ENCODE data around the gene USP30.
A peak's percentile ranks its signal among the peaks of the same experiment; 100 is the strongest.

The USP30 gene

GRCh38 chr12:109052414-109053323 lies at the start of gene USP30:
USP30 (plus strand) TSS chr12:109052576; CDS start chr12:109052679, 103 bp downstream.
- H3K27me3 ChIP-seq (ENCODE audit: control insufficient read depth in 2 of 2, insufficient read depth in 2 of 2, low read length in 2 of 2), result no peaks in the 10 kb centered on the region
- H3K4me1 ChIP-seq (ENCODE audit: control insufficient read depth in 2 of 2, insufficient read depth in 2 of 2, low read length in 2 of 2), result peaks cover 10 to 11% of the 10 kb centered on the region in 2 donors
- peak within 1 kb of the TSS; percentile 86 to 87 for H3K27ac ChIP-seq (ENCODE audit: low read depth in 2 of 2, low read length in 2 of 2)
- H3K9me3 ChIP-seq (ENCODE audit: control insufficient read depth in 2 of 2, low read length in 2 of 2), result no peaks in the 10 kb centered on the region
- H3K36me3 ChIP-seq (ENCODE audit: control insufficient read depth in 2 of 2, insufficient read depth in 2 of 2, low read length in 2 of 2), result peaks cover 0 to 3% of the 10 kb centered on the region in 2 donors
- H3K4me3 ChIP-seq (ENCODE audit: low read length in 2 of 2), result peak within 1 kb of the TSS; percentile 91 to 96
- peak within 1 kb of the TSS; percentile 92 to 94 for H3K9ac ChIP-seq (ENCODE audit: low read depth in 1 of 2, low read length in 2 of 2)

DNA sequence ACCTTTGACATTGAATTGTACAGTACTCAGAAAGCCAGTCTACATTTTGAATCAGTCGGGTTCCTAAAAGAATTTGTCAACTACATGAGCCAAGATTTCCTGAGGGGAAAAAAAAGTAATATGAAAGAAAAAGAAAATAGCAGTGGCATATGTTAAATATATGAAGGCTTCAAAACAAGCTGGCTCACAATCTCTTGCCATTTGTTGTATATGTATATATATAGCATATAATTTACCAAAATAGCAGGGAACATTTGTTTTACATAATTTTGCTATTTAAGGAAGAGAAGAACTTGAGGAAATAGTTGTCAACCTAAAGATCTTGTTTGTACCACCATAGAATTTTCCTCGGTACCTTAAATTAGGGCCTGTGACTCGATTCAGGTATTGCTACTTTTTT lies 48.4 kb upstream of the USP30 start:
- Histone ChIP-seq H3K9ac (ENCODE audit: low read depth in 1 of 2, low read length in 2 of 2) (no peak overlapping the region), H3K9me3 (ENCODE audit: control insufficient read depth in 2 of 2, low read length in 2 of 2) (no peaks in the 10 kb centered on the region), H3K27ac (ENCODE audit: low read depth in 2 of 2, low read length in 2 of 2) (no peak overlapping the region), H3K27me3 (ENCODE audit: control insufficient read depth in 2 of 2, insufficient read depth in 2 of 2, low read length in 2 of 2) (no peaks in the 10 kb centered on the region), H3K36me3 (ENCODE audit: control insufficient read depth in 2 of 2, insufficient read depth in 2 of 2, low read length in 2 of 2) (no peaks in the 10 kb centered on the region), H3K4me1 (ENCODE audit: control insufficient read depth in 2 of 2, insufficient read depth in 2 of 2, low read length in 2 of 2) (no peaks in the 10 kb centered on the region), H3K4me3 (ENCODE audit: low read length in 2 of 2) (no peak overlapping the region)

DNA sequence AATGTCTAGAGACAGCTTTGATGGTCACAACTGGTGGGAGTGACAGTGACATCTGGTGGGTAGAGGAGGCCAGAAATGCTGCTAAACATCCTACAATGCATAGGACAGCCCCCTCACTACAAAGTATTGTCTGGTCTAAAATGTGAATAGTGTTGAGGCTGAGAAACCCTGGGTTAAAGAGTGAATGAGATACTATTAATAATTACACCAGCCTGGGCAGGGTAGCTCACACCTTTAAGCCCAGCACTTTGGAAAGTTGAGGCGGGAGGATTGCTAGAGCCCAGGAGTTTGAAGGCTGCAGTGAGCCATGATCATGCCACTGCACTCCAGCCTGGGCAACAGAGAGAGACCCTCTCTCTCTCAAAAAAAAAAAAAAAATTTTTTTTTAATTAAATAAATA lies 42.6 kb upstream of the USP30 start:
- H3K4me1 ChIP-seq (ENCODE audit: control insufficient read depth in 2 of 2, insufficient read depth in 2 of 2, low read length in 2 of 2), result no peaks in the 10 kb centered on the region
- peaks cover 0 to 3% of the 10 kb centered on the region in 2 donors for H3K27me3 ChIP-seq (ENCODE audit: control insufficient read depth in 2 of 2, insufficient read depth in 2 of 2, low read length in 2 of 2)
- no peak overlapping the region for H3K9ac ChIP-seq (ENCODE audit: low read depth in 1 of 2, low read length in 2 of 2)
- no peaks in the 10 kb centered on the region for H3K9me3 ChIP-seq (ENCODE audit: control insufficient read depth in 2 of 2, low read length in 2 of 2)
- H3K4me3 ChIP-seq (ENCODE audit: low read length in 2 of 2), result no peak overlapping the region
- H3K27ac ChIP-seq (ENCODE audit: low read depth in 2 of 2, low read length in 2 of 2), result no peak overlapping the region
- H3K36me3 ChIP-seq (ENCODE audit: control insufficient read depth in 2 of 2, insufficient read depth in 2 of 2, low read length in 2 of 2), result no peaks in the 10 kb centered on the region

DNA sequence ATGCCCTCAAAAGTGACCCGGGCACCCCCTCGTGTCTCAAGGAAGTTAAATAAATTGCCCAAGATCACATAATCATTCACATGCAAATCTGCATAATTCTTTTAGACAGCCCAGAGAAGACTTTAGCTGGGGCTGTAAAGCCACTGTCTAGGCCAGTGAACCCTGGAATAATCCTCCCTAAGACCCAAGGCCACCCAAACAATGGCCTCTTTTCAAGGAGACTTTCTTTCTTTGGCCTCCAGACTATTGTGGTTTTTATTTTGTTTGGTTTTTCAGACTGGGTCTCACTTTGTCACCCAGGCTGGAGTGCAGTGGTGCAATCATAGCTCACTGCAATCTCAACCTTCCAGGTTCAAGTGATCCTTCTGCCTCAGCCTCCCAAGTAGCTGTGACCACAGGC lies 42.1 kb upstream of the USP30 start:
- no peaks in the 10 kb centered on the region for H3K9me3 ChIP-seq (ENCODE audit: control insufficient read depth in 2 of 2, low read length in 2 of 2)
- no peaks in the 10 kb centered on the region for H3K4me1 ChIP-seq (ENCODE audit: control insufficient read depth in 2 of 2, insufficient read depth in 2 of 2, low read length in 2 of 2)
- peaks cover 0 to 3% of the 10 kb centered on the region in 2 donors for H3K27me3 ChIP-seq (ENCODE audit: control insufficient read depth in 2 of 2, insufficient read depth in 2 of 2, low read length in 2 of 2)
- no peak overlapping the region for H3K27ac ChIP-seq (ENCODE audit: low read depth in 2 of 2, low read length in 2 of 2)
- no peaks in the 10 kb centered on the region for H3K36me3 ChIP-seq (ENCODE audit: control insufficient read depth in 2 of 2, insufficient read depth in 2 of 2, low read length in 2 of 2)
- no peak overlapping the region for H3K4me3 ChIP-seq (ENCODE audit: low read length in 2 of 2)
- no peak overlapping the region for H3K9ac ChIP-seq (ENCODE audit: low read depth in 1 of 2, low read length in 2 of 2)

GRCh38 chr12:109014984-109015765 lies 37.2 kb upstream of the USP30 start:
- Histone ChIP-seq H3K4me1 (ENCODE audit: control insufficient read depth in 2 of 2, insufficient read depth in 2 of 2, low read length in 2 of 2) (no peaks in the 10 kb centered on the region), H3K27ac (ENCODE audit: low read depth in 2 of 2, low read length in 2 of 2) (no peak overlapping the region), H3K9me3 (ENCODE audit: control insufficient read depth in 2 of 2, low read length in 2 of 2) (no peaks in the 10 kb centered on the region), H3K4me3 (ENCODE audit: low read length in 2 of 2) (no peak overlapping the region), H3K36me3 (ENCODE audit: control insufficient read depth in 2 of 2, insufficient read depth in 2 of 2, low read length in 2 of 2) (no peaks in the 10 kb centered on the region), H3K9ac (ENCODE audit: low read depth in 1 of 2, low read length in 2 of 2) (no peak overlapping the region), H3K27me3 (ENCODE audit: control insufficient read depth in 2 of 2, insufficient read depth in 2 of 2, low read length in 2 of 2) (peaks cover 0 to 6% of the 10 kb centered on the region in 2 donors)

GRCh38 chr12:109016016-109016415 lies 36.4 kb upstream of the USP30 start:
- Histone ChIP-seq H3K27ac (ENCODE audit: low read depth in 2 of 2, low read length in 2 of 2) (no peak overlapping the region), H3K9me3 (ENCODE audit: control insufficient read depth in 2 of 2, low read length in 2 of 2) (no peaks in the 10 kb centered on the region), H3K27me3 (ENCODE audit: control insufficient read depth in 2 of 2, insufficient read depth in 2 of 2, low read length in 2 of 2) (peaks cover 0 to 8% of the 10 kb centered on the region in 2 donors), H3K36me3 (ENCODE audit: control insufficient read depth in 2 of 2, insufficient read depth in 2 of 2, low read length in 2 of 2) (no peaks in the 10 kb centered on the region), H3K9ac (ENCODE audit: low read depth in 1 of 2, low read length in 2 of 2) (no peak overlapping the region), H3K4me3 (ENCODE audit: low read length in 2 of 2) (no peak overlapping the region), H3K4me1 (ENCODE audit: control insufficient read depth in 2 of 2, insufficient read depth in 2 of 2, low read length in 2 of 2) (no peaks in the 10 kb centered on the region)

GRCh38 chr12:109016978-109017377 lies 35.4 kb upstream of the USP30 start:
- H3K36me3 ChIP-seq (ENCODE audit: control insufficient read depth in 2 of 2, insufficient read depth in 2 of 2, low read length in 2 of 2), result no peaks in the 10 kb centered on the region
- no peak overlapping the region for H3K9ac ChIP-seq (ENCODE audit: low read depth in 1 of 2, low read length in 2 of 2)
- H3K4me3 ChIP-seq (ENCODE audit: low read length in 2 of 2), result no peak overlapping the region
- no peaks in the 10 kb centered on the region for H3K9me3 ChIP-seq (ENCODE audit: control insufficient read depth in 2 of 2, low read length in 2 of 2)
- H3K4me1 ChIP-seq (ENCODE audit: control insufficient read depth in 2 of 2, insufficient read depth in 2 of 2, low read length in 2 of 2), result no peaks in the 10 kb centered on the region
- H3K27me3 ChIP-seq (ENCODE audit: control insufficient read depth in 2 of 2, insufficient read depth in 2 of 2, low read length in 2 of 2), result peaks cover 0 to 9% of the 10 kb centered on the region in 2 donors
- H3K27ac ChIP-seq (ENCODE audit: low read depth in 2 of 2, low read length in 2 of 2), result no peak overlapping the region

DNA sequence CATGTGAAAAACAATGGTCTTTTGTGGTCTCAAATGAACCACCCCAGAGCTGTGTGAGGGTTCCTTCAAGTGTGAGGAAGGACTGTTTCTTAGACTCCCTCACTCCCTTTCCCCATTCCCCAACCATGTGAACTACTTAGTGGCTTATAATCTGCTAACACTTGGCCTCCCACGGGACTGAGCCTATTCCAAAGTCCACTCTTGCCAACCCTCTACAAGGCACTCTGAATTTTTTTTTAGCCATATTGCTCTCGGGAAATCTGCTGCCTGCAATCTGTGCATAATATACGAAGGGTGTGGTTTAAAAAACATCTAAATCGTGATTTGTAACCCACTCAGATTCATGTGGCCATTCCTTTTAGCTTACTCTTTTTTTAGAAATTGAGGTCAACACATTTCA lies 34.1 kb upstream of the USP30 start:
- no peak overlapping the region for H3K4me3 ChIP-seq (ENCODE audit: low read length in 2 of 2)
- no peaks in the 10 kb centered on the region for H3K4me1 ChIP-seq (ENCODE audit: control insufficient read depth in 2 of 2, insufficient read depth in 2 of 2, low read length in 2 of 2)
- H3K27me3 ChIP-seq (ENCODE audit: control insufficient read depth in 2 of 2, insufficient read depth in 2 of 2, low read length in 2 of 2), result peaks cover 0 to 9% of the 10 kb centered on the region in 2 donors

DNA sequence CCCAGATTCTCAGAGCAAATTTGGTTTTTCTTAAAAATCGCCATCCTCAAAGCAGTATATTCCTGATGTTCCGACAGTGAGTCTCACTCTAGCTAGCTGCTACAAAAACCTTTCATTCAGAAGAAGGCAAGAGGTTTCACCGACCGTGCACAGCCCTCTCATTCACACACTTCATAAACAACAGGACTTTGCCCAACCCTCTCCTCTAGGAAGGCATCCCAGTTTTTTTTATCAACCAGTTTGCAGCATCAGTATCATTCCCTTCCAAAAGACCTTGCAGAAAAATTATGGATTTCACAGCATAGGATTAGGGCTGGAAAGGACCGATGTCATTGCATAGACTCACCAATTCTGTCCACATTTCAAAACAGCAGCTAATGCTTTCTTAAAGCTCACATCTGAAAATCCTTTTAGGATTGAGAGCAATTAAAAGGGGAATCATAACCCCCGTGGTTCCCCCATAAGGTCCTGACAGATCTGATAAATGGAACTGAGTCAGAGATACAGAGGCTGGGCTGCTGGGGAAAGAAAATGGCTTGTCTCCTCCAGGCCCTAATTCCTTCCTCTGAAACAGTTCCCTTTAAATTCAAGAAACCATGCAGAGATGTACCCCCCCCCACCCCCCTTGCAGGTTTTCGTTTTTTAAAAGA lies 32.1 kb upstream of the USP30 start:
- no peaks in the 10 kb centered on the region for H3K36me3 ChIP-seq (ENCODE audit: control insufficient read depth in 2 of 2, insufficient read depth in 2 of 2, low read length in 2 of 2)
- no peak overlapping the region for H3K9ac ChIP-seq (ENCODE audit: low read depth in 1 of 2, low read length in 2 of 2)
- no peak overlapping the region for H3K27ac ChIP-seq (ENCODE audit: low read depth in 2 of 2, low read length in 2 of 2)

More for the DNA sequence above, 34.1 kb upstream of the USP30 start:
- Histone ChIP-seq H3K27ac (ENCODE audit: low read depth in 2 of 2, low read length in 2 of 2) (no peak overlapping the region), H3K9me3 (ENCODE audit: control insufficient read depth in 2 of 2, low read length in 2 of 2) (no peaks in the 10 kb centered on the region), H3K36me3 (ENCODE audit: control insufficient read depth in 2 of 2, insufficient read depth in 2 of 2, low read length in 2 of 2) (no peaks in the 10 kb centered on the region), H3K9ac (ENCODE audit: low read depth in 1 of 2, low read length in 2 of 2) (no peak overlapping the region)

More for the DNA sequence above, 32.1 kb upstream of the USP30 start:
- Histone ChIP-seq H3K4me3 (ENCODE audit: low read length in 2 of 2) (no peak overlapping the region), H3K9me3 (ENCODE audit: control insufficient read depth in 2 of 2, low read length in 2 of 2) (no peaks in the 10 kb centered on the region), H3K27me3 (ENCODE audit: control insufficient read depth in 2 of 2, insufficient read depth in 2 of 2, low read length in 2 of 2) (peaks cover 0 to 6% of the 10 kb centered on the region in 2 donors), H3K4me1 (ENCODE audit: control insufficient read depth in 2 of 2, insufficient read depth in 2 of 2, low read length in 2 of 2) (no peaks in the 10 kb centered on the region)

Data from mucosa of rectum (tissue), 2 donors.